GM21423 (cell line): Measurements from ENCODE around the gene BACH2.

Source experiments
- ATAC-seq: cut with Tn5 transposase; IDR thresholded peaks from one replicate; pipeline ENCODE4 v1.9.1; 2021; ENCODE audit warnings: mild to moderate bottlenecking, moderate library complexity; ENCODE audit not compliant: unreplicated experiment

Gene BACH2

GRCh38 chr6:90302320-90302719, 5.7 kb upstream of the BACH2 start:
- ATAC-seq, result no peak

- no peak for ATAC-seq
Observed at GRCh38 chr6:90301816-90302215, 5.2 kb upstream of the BACH2 start.

GRCh38 chr6:90298459-90299053, 1.9 kb upstream of the BACH2 start:
- no peak for ATAC-seq

- ATAC-seq, result no peak
Observed at GRCh38 chr6:90297867-90298381, 1.3 kb upstream of the BACH2 start.

- no peak for ATAC-seq
Observed at GRCh38 chr6:90297115-90297866, 648 bp upstream of the BACH2 start.

GRCh38 chr6:90295854-90296340, 746 bp downstream of the BACH2 start:
- ATAC-seq, result peak; percentile 36

GRCh38 chr6:90294989-90295853, 1.4 kb downstream of the BACH2 start:
- no peak for ATAC-seq

- ATAC-seq, result no peak
Observed at GRCh38 chr6:90294614-90294988, 2.0 kb downstream of the BACH2 start.

GRCh38 chr6:90294008-90294511, 2.6 kb downstream of the BACH2 start:
- ATAC-seq, result no peak

GRCh38 chr6:90293319-90293953, 3.2 kb downstream of the BACH2 start:
- ATAC-seq, result no peak

GRCh38 chr6:90291565-90291964, 5.1 kb downstream of the BACH2 start:
- ATAC-seq, result no peak

GRCh38 chr6:90290811-90291420, 5.7 kb downstream of the BACH2 start:
- ATAC-seq, result no peak

GRCh38 chr6:90289902-90290301, 6.7 kb downstream of the BACH2 start:
- ATAC-seq, result no peak

- no peak for ATAC-seq
Observed at GRCh38 chr6:90288404-90288803, 8.2 kb downstream of the BACH2 start.

GRCh38 chr6:90286884-90287488, 9.7 kb downstream of the BACH2 start:
- no peak for ATAC-seq

GRCh38 chr6:90285611-90286381, 10.8 kb downstream of the BACH2 start:
- peak; percentile 74 for ATAC-seq

- peak; percentile 25 for ATAC-seq
Observed at GRCh38 chr6:90285042-90285481, 11.6 kb downstream of the BACH2 start.

- ATAC-seq, result peak; percentile 64
Observed at GRCh38 chr6:90284236-90285041, 12.2 kb downstream of the BACH2 start.
